H1 (cell line): ENCODE data around the gene GLIPR2. TPM values are rescaled to one million over a fixed set of nuclear protein-coding genes. Genes with fewer than 3 reads are reported as not detected.

ENCODE experiments used
- CHD7 ChIP-seq: fragments of 300-600 bp; sonication (generic); IDR thresholded peaks from 2 replicates; pipeline ENCODE4 v1.7.1; 2012; ENCODE audit warnings: low read length, moderate library complexity, mild to moderate bottlenecking, inconsistent platforms; ENCODE audit not compliant: insufficient replicate concordance
- CTBP2 ChIP-seq: IDR thresholded peaks from 2 replicates; pipeline ENCODE4 v1.7.0; 2011; ENCODE audit warnings: borderline replicate concordance, mild to moderate bottlenecking, moderate library complexity, mixed read lengths, low read length; ENCODE audit not compliant: insufficient read depth, insufficient read length
- MAFK ChIP-seq: IDR thresholded peaks from 2 replicates; pipeline ENCODE4 v1.6.1; 2012; ENCODE audit warnings: low read depth, mild to moderate bottlenecking, improper control_type of control experiment, low read length
- MAX ChIP-seq: IDR thresholded peaks from 2 replicates; pipeline ENCODE4 v1.6.1; 2012; ENCODE audit warnings: inconsistent platforms
- POLR2A ChIP-seq, 2 experiments: IDR thresholded peaks; 1 replicate in 1 of 2; 2 replicates in 1 of 2; pipeline ENCODE4 v1.6.1; 2011; ENCODE audit warnings: low read depth in 2 of 2, low read length in 2 of 2, mild to moderate bottlenecking in 2 of 2; ENCODE audit errors: control extremely low read depth in 1 of 2
- YY1 ChIP-seq: IDR thresholded peaks from 2 replicates; pipeline ENCODE4 v1.6.1; 2011; ENCODE audit warnings: low read depth, mild to moderate bottlenecking, low read length
- polyA plus RNA-seq, 7 experiments: library from polyadenylated mRNA; depleted of rRNA in 3 of 7; stranded (reverse) in 5 of 7; unstranded in 2 of 7; fragments of >200 nt in 5 of 7; fragments of 200-250 nt in 2 of 7; gene quantifications; 1 replicate in 5 of 7; 2 replicates in 1 of 7; 4 replicates in 1 of 7; pipeline versions ENCODE4 v1.2.1 to v1.2.3, GENCODE V29; 2011 to 2013; ENCODE audit warnings: missing spikeins in 2 of 7, mixed read lengths in 2 of 7
- total RNA-seq: library from RNA; stranded (reverse); fragmentation: NEBNext Ultra II Directional; extraction: Animal tissue kit (Norgen Biotek cat#: 25700); gene quantifications from 2 replicates; pipeline ENCODE4 v1.2.1, GENCODE V29; 2021

The GLIPR2 gene
- total and polyA plus RNA-seq, 2 of the 8 experiments (the other 6 are each of a cell fraction or from before 2014, with no cell fraction given) = 7.9 to 12.0 TPM

GRCh38 chr9:36101916-36102741 lies 34.4 kb upstream of the GLIPR2 start (continued):
- no peak for TF ChIP-seq YY1
- no peak for TF ChIP-seq CHD7
- no peak for TF ChIP-seq MAX
- no peak for TF ChIP-seq MAFK
- TF ChIP-seq CTBP2 = no peak
- no peak for TF ChIP-seq POLR2A (IDR thresholded peaks at IDR 0.05; ENCODE audit: control extremely low read depth in 1 of 2, low read depth in 2 of 2, low read length in 2 of 2)
